ENCODE data around the gene ST3GAL4. TPM values are rescaled to one million over a fixed set of nuclear protein-coding genes. Genes with fewer than 3 reads are reported as not detected.

Gene ST3GAL4
- total RNA-seq, 1 experiment from 2014 or later = 17.3 TPM

- peaks cover 18% of the 10 kb centered on the region for H3K36me3 Mint-ChIP-seq
- H3K27me3 Mint-ChIP-seq (ENCODE audit: low read depth) = no peaks in the 10 kb centered on the region
- H3K4me3 Mint-ChIP-seq = no peak overlapping the region
- DNase-seq (ENCODE audit: low spot score) = no peak
- H3K27ac Mint-ChIP-seq = no peak overlapping the region; the same call in 1 of the 2 replicates
- no peaks in the 10 kb centered on the region for H3K9me3 Mint-ChIP-seq
- TF ChIP-seq E2F1 (CRISPR knock-in tag; IDR thresholded peaks at IDR 0.05) (no peak), STAT6 (CRISPR knock-in tag; conservative IDR thresholded peaks at IDR 0.05; ENCODE audit: low read depth) (no peak), E2F4 (CRISPR knock-in tag; IDR thresholded peaks at IDR 0.05; ENCODE audit: borderline replicate concordance, low read depth) (no peak), ZNF317 (CRISPR knock-in tag; IDR thresholded peaks at IDR 0.05; ENCODE audit: borderline replicate concordance, low read depth) (no peak), EMX1 (CRISPR knock-in tag; IDR thresholded peaks at IDR 0.05) (no peak), ZNF219 (CRISPR knock-in tag; IDR thresholded peaks at IDR 0.05; ENCODE audit: borderline replicate concordance) (no peak), RORB (CRISPR knock-in tag; IDR thresholded peaks at IDR 0.05) (no peak), FOXK1 (CRISPR knock-in tag; IDR thresholded peaks at IDR 0.05) (no peak)
- TF ChIP-seq, protein P1, sequence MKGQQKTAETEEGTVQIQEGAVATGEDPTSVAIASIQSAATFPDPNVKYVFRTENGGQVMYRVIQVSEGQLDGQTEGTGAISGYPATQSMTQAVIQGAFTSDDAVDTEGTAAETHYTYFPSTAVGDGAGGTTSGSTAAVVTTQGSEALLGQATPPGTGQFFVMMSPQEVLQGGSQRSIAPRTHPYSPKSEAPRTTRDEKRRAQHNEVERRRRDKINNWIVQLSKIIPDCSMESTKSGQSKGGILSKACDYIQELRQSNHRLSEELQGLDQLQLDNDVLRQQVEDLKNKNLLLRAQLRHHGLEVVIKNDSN (CRISPR knock-in tag; IDR thresholded peaks at IDR 0.05) = no peak
- TF ChIP-seq, protein P2, sequence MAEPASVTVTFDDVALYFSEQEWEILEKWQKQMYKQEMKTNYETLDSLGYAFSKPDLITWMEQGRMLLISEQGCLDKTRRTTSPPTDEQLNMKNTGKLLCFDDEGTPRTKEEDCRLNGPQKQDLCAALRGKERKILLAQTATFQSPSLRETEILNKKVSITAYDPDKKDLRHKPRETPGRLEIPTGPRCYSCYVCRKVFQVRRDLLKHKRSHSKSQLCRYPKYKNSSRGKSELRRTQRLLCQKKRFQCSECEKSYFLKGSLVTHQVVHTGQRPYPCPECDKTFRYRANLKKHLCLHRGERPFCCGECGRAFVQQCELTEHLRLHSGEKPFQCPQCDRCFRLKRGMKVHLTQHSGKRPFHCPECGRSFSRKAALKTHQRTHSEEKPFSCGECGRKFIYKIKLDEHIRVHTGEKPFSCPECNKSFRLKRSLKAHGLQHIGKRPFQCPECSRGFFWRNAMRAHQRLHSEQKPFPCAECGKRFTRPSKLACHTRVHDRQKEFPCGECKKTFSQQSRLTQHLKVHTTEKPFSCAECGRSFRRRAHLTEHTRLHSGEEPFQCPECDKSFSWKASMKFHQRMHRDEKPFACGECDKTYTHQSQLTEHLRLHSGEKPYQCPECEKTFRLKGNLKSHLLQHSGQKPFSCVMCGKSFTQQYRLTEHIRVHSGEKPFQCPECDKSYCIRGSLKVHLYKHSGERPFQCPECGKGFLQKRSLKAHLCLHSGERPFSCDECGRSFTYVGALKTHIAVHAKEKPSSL (CRISPR knock-in tag; conservative IDR thresholded peaks at IDR 0.05) = no peak
- TF ChIP-seq, protein P3, sequence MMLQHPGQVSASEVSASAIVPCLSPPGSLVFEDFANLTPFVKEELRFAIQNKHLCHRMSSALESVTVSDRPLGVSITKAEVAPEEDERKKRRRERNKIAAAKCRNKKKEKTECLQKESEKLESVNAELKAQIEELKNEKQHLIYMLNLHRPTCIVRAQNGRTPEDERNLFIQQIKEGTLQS (CRISPR knock-in tag; conservative IDR thresholded peaks at IDR 0.05) = no peak
- ATAC-seq = no peak
- CTCF ChIA-PET = interaction anchor here (0.9 to 1.0 kb wide), 2 partner anchors 14 to 141 kb away, joined by 3 to 4 read pairs; no protein-coding TSS in a partner anchor
- POLR2A ChIA-PET = no interaction called here
- H3K4me1 Mint-ChIP-seq = peaks cover 21% of the 10 kb centered on the region
These were observed 16.2 kb upstream of the ST3GAL4 start for GRCh38 chr11:126339073-126339862.

DNA sequence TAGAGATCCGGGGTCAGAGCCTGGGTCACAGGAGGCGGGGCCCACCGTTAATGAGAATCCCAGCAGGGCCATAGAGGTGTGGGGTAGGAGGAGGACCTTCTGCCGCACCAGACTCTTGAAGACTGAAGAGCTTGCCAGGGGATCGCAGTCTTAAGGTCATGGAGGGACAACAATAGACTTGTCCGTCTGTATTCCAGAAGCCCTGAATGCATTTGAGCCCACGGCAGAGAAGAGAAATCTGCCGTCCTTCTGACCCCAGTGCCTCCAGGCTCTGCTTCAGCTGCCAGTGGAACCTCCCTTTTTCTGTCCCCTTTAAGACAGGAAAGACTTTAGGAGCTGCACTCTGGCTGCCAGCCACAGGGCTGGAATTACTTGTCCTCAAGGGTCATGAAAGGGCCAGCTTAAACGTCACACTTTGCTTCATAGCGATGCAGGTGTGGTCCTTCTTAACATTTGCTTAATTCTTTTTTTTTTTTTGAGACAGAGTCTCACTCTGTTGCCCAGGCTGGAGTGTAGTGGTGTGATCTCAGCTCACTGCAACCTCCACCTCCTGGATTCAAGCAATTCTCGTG is 15.5 kb upstream of the ST3GAL4 start:
- Mint-ChIP-seq H3K27ac (no peak overlapping the region), H3K9me3 (no peaks in the 10 kb centered on the region), H3K27me3 (ENCODE audit: low read depth) (no peaks in the 10 kb centered on the region), H3K36me3 (peaks cover 22% of the 10 kb centered on the region), H3K4me3 (no peak overlapping the region), H3K4me1 (peaks cover 27% of the 10 kb centered on the region)
- DNase-seq (ENCODE audit: low spot score) = no peak
- no peak for ATAC-seq
- ChIA-PET POLR2A (no interaction called here), CTCF (interaction anchor here (0.8 to 1.3 kb wide), 5 partner anchors 12 to 140 kb away, joined by 3 to 4 read pairs (median 3); no protein-coding TSS in a partner anchor)
- no peak for TF ChIP-seq RORB (CRISPR knock-in tag; IDR thresholded peaks at IDR 0.05)
- TF ChIP-seq MAX (CRISPR knock-in tag; IDR thresholded peaks at IDR 0.05) = no peak
- no peak for TF ChIP-seq ZNF138 (CRISPR knock-in tag; conservative IDR thresholded peaks at IDR 0.05)
- TF ChIP-seq FOXJ3 (CRISPR knock-in tag; IDR thresholded peaks at IDR 0.05; ENCODE audit: borderline replicate concordance) = no peak
- no peak for TF ChIP-seq USF2 (CRISPR knock-in tag; IDR thresholded peaks at IDR 0.05)
- no peak for TF ChIP-seq E2F1 (CRISPR knock-in tag; IDR thresholded peaks at IDR 0.05)
- TF ChIP-seq NFATC4 (CRISPR knock-in tag; IDR thresholded peaks at IDR 0.05) = no peak
- TF ChIP-seq PRDM15 (CRISPR knock-in tag; IDR thresholded peaks at IDR 0.05) = no peak
